Stromal cell of bone marrow (primary cell): ENCODE data around the gene PSMD9.
"Not testable (repeated sequence)": the region's sequence is repeated elsewhere in the genome, so short reads cannot be mapped to it uniquely, and the experiment has no call there.

Experiments
- DNase-seq: peaks from one replicate; pipeline ENCODE4 v3.0.0-alpha.2; 2012; ENCODE audit warnings: low read depth

The PSMD9 gene

GRCh38 chr12:121873216-121873569 lies 15.4 kb upstream of the PSMD9 start:
- DNase-seq = no peak

GRCh38 chr12:121874071-121874470 lies 14.5 kb upstream of the PSMD9 start:
- DNase-seq = no peak

GRCh38 chr12:121875582-121875981 lies 13.0 kb upstream of the PSMD9 start:
- DNase-seq = no peak

GRCh38 chr12:121876080-121876447 lies 12.5 kb upstream of the PSMD9 start:
- DNase-seq = not testable (repeated sequence)

- DNase-seq = no peak
Measured at GRCh38 chr12:121883315-121883660, 5.3 kb upstream of the PSMD9 start.

GRCh38 chr12:121885129-121885528 lies 3.5 kb upstream of the PSMD9 start:
- peak; percentile 39 for DNase-seq

GRCh38 chr12:121888083-121888477 lies 510 bp upstream of the PSMD9 start:
- DNase-seq = no peak

GRCh38 chr12:121889274-121889624 lies 659 bp downstream of the PSMD9 start:
- DNase-seq = no peak

- not testable (repeated sequence) for DNase-seq
Measured at GRCh38 chr12:121889661-121890060, 1.1 kb downstream of the PSMD9 start.

- no peak for DNase-seq
Measured at GRCh38 chr12:121892673-121893561, 4.3 kb downstream of the PSMD9 start.

- peak; percentile 65 for DNase-seq
Measured at GRCh38 chr12:121893961-121894460, 5.4 kb downstream of the PSMD9 start.

GRCh38 chr12:121894633-121895032 lies 6.0 kb downstream of the PSMD9 start:
- no peak for DNase-seq

GRCh38 chr12:121898287-121898686 lies 9.7 kb downstream of the PSMD9 start:
- DNase-seq = no peak

GRCh38 chr12:121899590-121899989 lies 11.0 kb downstream of the PSMD9 start:
- DNase-seq = no peak

GRCh38 chr12:121903202-121903601 lies 14.6 kb downstream of the PSMD9 start:
- no peak for DNase-seq

GRCh38 chr12:121905746-121906145 lies 17.2 kb downstream of the PSMD9 start:
- DNase-seq = no peak

GRCh38 chr12:121908702-121909101 lies 20.1 kb downstream of the PSMD9 start:
- no peak for DNase-seq

GRCh38 chr12:121911824-121912585 lies 23.4 kb downstream of the PSMD9 start:
- DNase-seq = no peak

- no peak for DNase-seq
Measured at GRCh38 chr12:121915841-121916321, 27.3 kb downstream of the PSMD9 start.

- no peak for DNase-seq
Measured at GRCh38 chr12:121916719-121917118, 28.1 kb downstream of the PSMD9 start.

GRCh38 chr12:121917950-121918678 lies 29.5 kb downstream of the PSMD9 start, which contains the start of gene CFAP251:
TSS of gene CFAP251 (plus strand) at chr12:121918592. CDS start at chr12:121921306, 2,714 bp downstream.
- DNase-seq = peak; percentile 50

- DNase-seq = no peak
Measured at GRCh38 chr12:121918679-121919038, 30.1 kb downstream of the PSMD9 start.
